ENCODE data around the gene VMO1. TPM values are rescaled to one million over a fixed set of nuclear protein-coding genes. Genes with fewer than 3 reads are reported as not detected.

VMO1 gene
- total RNA-seq, 1 donor from 2014 or later: 0.51 TPM

DNA sequence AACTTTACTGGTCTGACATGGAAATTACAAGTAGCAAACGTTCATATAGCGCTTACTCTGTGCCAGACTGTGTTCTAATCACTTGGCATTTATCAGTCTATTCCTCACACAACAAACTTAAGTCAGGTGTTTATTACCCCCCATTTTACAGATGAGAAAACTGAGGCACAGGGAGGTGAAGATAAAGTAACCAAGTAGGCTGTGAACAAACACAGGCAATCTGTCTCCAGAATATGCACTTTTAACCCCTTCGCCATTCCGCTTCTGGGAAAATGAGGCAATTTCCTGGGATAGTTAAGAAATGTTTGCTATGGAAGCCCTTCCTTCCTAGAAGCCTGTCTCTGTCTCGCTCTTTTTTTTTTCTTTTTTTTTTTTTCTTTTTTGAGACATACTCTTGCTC, 34.2 kb downstream of the VMO1 start:
- DNase-seq: peak; percentile 50

DNA sequence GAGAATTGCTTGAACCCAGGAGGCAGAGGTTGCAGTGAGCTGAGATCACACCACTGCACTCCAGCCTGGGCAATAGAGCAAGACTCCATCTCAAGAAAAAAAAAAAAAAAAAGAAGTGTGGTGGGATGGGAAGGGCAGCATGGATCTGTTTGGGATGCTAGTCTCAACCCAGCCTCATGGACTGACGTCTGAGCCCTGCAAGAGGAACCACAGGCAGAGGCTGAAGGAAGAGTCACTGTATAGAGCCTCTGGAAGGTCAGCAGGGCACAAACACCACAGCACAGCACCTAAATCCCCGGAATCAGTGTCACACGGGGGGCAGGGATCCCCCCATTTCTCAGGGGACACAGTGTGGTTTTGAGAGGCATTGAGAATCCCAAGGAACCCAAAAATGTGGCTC, 35.6 kb downstream of the VMO1 start:
- no peak for DNase-seq

DNA sequence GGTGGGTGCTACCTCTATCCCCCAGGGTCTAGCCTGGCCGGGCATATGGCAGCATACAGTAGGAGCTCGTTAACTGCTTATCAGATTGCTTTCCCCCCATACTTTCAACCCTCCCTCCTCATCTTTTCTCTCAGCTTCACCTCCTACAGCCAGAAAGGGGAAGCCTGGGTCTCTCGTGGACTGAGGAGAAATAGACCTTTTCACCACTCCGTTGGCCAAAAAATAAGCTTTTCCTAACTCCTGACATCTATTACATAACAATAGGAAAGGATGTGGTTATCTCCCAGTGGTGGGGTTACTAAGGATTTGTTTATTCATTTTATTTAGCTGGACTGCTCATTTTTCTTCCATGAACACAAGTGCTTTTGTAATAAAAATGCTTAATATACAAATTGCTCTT, 37.5 kb downstream of the VMO1 start:
- DNase-seq: no peak

DNA sequence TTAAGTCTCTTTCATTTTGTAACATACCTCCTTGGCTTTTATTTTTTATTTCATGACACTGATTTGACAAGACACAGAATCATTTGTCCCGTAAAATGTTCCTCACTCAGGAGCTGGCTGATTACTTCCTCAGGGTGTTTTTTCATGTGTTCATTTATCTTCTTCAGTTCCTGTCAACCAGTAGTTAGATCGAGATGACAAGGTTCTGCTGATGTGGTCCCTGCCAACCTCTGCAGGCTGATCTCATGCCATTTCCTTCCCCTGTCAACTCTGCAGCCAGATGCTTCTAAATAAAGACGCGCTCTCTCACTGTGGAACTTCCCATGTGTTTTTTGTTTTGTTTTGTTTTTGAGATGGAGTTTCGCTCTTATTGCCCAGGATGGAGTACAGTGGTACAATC, 38.3 kb downstream of the VMO1 start:
- peak; percentile 64 for DNase-seq

DNA sequence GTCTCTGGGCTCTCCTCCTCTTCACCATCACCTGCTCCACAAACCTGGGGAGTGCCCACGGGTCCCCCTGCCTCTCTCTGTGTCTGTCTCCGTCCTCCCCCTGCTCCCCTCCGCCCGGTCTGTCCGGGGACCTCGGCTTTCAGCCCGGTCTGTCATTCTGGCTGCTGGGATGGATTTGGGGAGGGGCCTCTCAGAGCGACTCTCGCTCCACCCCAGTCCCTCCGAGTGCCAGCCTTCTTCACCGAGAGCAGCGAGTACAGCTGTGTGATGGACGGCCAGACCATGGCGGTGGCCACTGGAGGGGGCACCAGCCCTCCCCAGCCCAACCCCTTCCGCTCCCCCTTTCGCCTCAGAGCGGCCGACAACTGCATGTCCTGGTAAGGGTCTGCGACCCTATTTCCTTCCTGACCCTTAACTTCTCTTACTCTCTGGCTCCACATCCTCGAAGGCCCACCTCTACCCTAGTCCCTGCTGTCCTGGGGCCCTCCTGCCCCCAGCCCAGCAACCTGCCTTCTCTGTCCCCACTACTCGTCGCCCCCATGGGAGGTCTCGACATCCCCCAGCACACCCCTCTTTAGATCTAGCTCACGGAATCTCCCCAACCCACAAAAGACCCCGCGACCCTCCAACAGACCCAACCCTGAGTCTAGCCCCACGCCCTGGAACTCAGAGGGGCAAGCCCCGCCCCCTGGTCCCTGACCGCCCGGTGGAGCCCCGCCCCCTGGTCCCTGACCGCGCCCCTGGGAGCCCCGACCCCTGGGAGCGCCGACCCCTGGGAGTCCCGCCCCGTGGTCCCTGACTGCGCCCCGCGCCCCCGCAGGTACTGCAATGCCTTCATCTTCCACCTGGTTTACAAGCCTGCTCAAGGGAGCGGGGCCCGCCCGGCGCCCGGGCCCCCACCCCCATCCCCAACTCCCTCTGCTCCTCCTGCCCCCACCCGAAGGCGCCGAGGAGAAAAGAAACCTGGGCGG, 40.9 kb downstream of the VMO1 start:
- no peak for DNase-seq

DNA sequence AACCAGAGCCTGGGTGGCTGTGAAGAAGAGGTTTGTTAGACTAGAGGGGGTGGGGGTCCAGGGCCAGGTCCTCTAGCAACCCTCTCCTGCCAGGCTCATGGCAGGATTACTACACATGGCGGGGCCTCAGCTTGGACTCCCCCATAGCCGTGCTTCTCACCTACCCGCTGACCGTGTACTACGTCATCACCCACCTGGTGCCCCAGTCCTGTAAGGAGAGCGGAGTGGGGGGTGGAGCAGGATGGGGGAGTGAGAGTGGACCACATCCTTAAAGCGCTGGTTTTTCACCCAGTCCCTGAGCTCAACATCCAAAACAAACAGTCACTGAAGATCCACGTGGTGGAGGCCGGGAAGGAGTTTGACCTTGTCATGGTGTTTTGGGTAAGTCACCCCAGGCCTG, 42.3 kb downstream of the VMO1 start:
- no peak for DNase-seq

DNA sequence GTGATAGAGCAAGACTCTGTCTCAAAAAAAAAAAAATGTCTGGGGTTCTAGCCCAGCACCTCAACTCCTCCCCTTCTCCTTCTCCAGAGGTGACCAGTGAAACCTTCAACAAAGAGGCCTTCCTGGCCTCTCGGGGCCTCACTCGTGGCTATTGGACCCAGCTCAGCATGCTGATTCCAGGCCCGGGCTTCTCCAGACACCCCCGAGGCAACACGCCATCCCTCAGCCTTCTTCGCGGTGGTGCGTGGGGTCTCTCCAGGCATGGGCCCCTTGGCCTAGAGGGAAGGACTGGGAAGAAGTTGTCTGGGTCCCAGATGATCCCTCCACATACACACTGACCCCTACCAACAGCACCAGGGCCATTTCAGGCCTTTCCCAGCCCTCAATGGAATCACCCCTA, 42.9 kb downstream of the VMO1 start:
- DNase-seq: no peak

DNA sequence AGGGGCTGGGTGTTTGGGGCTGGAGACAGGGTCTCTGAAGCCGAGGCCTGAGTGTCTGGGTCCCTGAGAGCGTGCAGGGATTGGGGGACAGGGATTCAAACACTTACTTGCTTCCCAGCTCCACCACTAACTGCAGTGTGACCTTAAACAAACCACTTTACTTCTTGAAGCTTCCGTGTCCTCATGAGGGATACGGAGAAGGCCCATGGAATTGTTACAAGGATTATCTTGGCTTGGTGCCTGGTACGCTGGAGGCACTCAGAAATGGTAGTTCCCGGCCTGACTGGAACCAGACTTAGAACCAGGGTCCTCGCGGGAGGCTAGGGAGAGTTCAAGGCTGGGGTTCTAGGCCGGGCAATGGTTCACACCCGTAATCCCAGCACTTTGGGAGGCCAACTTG, 43.5 kb downstream of the VMO1 start:
- peak; percentile 32 for DNase-seq

DNA sequence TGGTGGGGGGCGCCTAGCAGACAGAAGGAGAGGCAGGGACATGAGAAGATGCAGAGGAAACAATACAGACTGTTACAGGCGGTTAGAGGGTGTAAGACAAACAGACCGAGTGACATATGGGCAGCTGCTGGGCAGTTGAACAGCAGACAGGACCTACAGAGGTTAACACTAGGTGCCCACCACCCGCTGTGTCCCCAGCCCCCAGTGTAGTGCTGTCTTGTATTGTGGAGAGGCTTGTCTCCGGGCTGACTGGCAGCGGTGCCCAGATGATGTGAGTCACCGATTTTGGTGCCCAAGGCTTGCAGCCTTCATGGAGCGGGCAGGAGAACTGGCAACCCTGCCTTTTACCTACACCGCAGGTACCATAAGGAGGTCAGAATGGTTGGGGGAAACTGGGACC, 44.0 kb downstream of the VMO1 start:
- DNase-seq: no peak

DNA sequence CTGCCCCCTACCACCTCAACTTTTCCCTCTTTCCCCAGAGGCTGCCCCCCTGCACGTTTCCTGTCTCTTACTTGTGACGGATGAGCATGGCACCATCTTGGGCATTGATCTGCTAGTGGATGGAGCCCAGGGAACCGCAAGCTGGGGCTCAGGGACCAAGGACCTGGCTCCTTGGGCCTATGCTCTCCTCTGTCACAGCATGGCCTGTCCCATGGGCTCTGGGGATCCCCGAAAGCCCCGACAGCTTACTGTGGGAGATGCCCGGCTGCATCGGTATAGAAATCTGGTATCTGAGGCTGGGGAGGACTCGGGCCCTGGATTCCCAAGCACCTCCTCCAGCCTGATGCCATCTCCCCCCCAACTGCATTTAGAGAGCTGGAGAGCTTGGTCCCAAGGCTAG, 44.6 kb downstream of the VMO1 start:
- DNase-seq: no peak

DNA sequence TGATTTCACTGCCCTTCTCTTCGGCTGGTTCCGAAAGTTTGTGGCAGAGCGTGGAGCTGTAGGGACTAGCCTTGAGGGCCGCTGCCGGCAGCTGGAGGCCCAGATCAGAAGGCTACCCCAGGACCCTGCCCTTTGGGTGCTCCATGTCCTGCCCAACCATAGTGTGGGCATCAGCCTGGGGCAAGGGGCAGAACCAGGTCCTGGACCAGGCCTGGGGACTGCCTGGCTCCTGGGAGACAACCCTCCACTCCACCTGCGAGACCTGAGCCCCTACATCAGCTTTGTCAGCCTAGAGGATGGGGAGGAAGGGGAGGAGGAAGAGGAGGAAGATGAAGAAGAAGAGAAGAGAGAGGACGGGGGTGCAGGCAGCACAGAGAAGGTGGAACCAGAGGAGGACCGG, 45.6 kb downstream of the VMO1 start:
- no peak for DNase-seq

DNA sequence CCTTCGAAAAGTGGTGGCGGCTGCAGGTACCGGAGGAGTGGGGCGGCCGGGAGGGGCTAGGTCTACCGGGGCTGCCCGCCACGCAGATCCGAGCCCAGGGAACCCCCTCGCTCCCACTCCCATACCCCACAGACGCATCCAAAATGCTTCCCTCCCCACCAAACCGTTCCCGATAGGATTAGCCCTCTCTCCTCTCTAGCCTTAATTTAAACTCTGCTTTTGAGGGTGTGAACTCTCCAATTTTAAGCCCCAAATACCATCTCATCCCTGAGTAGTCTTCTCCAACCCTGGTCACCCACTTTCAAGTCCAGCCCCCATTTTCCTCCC, 46.2 kb downstream of the VMO1 start:
- no peak for DNase-seq

DNA sequence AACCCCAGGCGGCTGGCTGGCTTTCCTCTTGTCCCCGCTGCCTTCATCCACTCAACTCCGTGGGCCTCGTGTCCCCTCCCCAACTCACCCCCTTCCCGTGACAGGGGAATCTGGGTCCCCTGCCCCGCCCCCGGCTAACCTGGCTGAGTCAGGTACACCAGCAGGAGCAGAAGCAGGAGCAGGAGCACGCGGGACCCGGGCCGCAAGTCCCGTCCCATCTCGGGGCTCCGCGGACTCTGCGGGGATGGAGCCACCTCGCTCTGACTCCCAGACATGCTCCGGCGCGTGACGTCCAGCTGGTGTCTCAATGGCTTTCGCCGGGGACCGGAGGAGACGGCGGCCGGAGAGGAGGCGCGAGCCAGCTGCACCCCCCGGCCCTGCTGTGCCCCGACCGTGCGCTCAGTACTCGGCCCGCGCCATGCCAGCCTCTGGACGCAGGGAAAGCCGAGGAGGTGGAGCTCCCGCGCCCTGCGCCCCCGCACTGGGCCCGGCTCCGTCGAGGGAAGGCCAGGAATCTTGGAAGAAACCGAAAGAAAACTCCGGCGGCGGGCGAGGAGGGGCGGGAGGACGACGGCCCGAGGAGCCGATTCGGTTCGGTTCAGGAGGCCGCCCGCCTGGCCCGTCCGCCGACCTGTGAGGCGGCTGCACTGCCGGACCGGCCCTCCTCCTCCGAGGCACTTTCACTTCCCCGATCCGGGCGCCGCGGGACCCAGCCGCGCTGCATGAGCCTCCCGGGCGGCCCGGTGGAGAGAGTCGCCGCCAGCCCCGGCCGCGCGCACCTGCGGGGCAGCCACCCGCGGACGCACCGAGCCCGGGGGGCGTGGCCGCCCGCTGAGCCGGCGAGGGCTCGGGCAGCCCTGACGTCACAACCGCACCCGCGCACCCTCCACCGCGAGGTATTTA, 46.8 kb downstream of the VMO1 start, which contains the start of the genes CXCL16 and ZMYND15:
Gene CXCL16, minus strand, starts transcription at position 807 of the 903 bp plus-strand sequence. Its CDS starts 589 bp downstream, at position 218.
Gene ZMYND15, plus strand, starts transcription at position 712 of the 903 bp plus-strand sequence. CDS start 716 bp downstream, outside the sequence.
- peak; percentile 55 for DNase-seq

DNA sequence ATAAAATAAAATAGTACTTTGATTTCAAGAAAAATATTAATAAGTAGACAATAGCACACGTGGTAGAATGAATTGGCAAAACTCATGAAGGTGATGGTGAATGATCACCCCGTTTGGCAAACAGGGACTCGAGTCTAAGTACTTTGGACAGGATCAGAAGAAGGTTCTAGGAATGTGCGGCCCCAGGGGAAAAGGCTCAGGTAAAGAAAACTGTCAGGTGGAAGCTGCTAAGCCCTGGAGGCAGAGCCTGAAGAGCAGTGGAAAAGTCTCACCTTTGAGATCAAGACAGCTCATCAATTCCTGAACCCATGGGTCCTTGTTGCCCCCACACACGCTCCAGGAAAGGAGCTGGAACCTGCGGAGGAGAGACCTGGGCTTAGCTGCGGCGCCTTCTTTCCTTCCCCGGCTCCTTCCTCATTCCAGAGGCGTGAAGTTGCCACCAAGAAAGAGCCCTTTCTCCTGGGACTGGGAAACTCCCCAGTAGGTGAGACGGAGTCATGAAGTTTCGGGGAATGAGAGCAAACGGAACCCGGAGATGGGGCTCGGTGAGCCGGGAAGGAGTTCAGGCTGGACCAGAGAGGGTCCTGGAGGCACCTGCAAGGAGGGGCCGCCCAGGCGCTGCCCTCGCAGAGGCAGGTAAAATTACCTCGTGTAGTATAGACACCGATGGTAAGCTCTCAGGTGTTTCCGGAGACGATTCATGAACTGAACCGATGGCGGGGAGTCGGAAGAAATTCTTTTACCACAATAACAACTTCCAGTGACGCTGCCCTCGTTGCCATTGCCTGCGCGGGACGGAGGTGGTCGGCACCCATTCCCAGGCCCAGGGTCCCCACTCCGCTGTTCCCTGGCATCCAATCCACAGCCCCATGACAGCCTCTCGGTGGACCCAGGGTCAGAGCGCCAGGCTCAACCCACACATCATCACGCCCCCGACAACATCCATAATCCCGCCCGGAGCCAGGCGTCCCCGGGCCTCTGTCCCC, 47.7 kb downstream of the VMO1 start:
- no peak for DNase-seq

DNA sequence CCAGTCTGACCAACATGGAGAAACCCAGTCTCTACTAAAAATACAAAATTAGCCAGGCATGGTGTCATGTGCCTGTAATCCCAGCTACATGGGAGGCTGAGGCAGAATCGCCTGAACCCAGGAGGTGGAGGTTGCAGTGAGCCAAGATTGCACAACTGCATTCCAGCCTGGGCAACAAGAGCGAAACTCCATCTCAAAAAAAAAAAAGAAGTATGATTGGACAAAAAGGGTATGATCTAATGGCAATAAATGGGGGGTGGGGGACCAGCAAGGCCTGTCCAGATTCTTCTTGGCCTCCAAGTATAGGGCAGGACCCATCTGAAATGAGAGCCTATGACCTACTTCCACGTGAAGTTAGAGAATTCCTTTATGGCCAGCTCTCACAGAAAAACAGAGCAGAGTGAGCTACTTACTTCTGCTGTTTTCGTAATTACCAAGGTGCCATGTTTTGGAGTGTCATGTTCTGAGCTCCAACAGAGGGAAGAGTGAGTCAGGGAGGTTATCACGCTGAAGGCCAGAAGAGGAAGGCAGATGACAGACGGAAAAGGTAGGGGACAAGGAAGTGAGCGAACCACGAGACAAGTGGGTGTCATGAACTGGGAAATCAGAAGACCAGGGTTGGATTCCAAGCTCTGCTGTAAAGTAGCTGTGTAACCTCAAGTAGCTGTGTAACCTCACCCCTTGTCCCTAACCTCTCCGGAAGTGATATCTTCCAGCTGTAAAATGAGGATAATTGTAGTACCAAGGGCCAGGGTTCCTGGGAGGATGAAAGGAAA, 50.1 kb downstream of the VMO1 start:
- DNase-seq: peak; percentile 53

Other genes with a start within 250 kb of the VMO1 start
- 32.2 and 52.0 TPM in 2 replicates for gene MYBBP1A, start 231.0 kb downstream of the VMO1 start, total RNA-seq
- gene GGT6, start 225.8 kb downstream of the VMO1 start, total RNA-seq: not detected in 2 replicates
- under 0.01 TPM in 1 of 2 replicates, not detected in the other for gene SMTNL2, start 201.8 kb downstream of the VMO1 start, total RNA-seq
- gene ALOX15, start 144.7 kb downstream of the VMO1 start, total RNA-seq: not detected in 2 replicates
- 33.5 and 64.0 TPM in 2 replicates for gene PELP1, start 82.2 kb downstream of the VMO1 start, total RNA-seq
- gene ARRB2, start 75.7 kb downstream of the VMO1 start, total RNA-seq: 6.6 and 9.6 TPM in 2 replicates
- gene MED11, start 54.9 kb downstream of the VMO1 start, total RNA-seq: 12.1 TPM in 2 replicates
- 0.05 TPM in 1 of 2 replicates, not detected in the other for gene ZMYND15, start 46.5 kb downstream of the VMO1 start, total RNA-seq
- 1.5 and 2.2 TPM in 2 replicates for gene CXCL16, start 46.4 kb downstream of the VMO1 start, total RNA-seq
- not detected in 2 replicates for gene TM4SF5, start 14.5 kb downstream of the VMO1 start, total RNA-seq
- gene GLTPD2, start 2.6 kb upstream of the VMO1 start, total RNA-seq: not detected in 2 replicates
- 157 and 202 TPM in 2 replicates for gene PSMB6, start 9.8 kb upstream of the VMO1 start, total RNA-seq
- 35.1 and 47.2 TPM in 2 replicates for gene PLD2, start 20.8 kb upstream of the VMO1 start, total RNA-seq
- 44.9 and 58.2 TPM in 2 replicates for gene MINK1, start 47.0 kb upstream of the VMO1 start, total RNA-seq
- gene C17orf107, start 113.2 kb upstream of the VMO1 start, total RNA-seq: 0.68 and 1.1 TPM in 2 replicates
- 0.85 and 3.6 TPM in 2 replicates for gene CHRNE, start 116.7 kb upstream of the VMO1 start, total RNA-seq
- gene GP1BA, start 145.9 kb upstream of the VMO1 start, total RNA-seq: not detected in 2 replicates
- 59.2 and 67.8 TPM in 2 replicates for gene SLC25A11, start 153.7 kb upstream of the VMO1 start, total RNA-seq
- gene RNF167, start 153.9 kb upstream of the VMO1 start, total RNA-seq: 13.6 and 23.7 TPM in 2 replicates
- 298 and 729 TPM in 2 replicates for gene PFN1, start 162.2 kb upstream of the VMO1 start, total RNA-seq
- gene ENO3, start 164.8 kb upstream of the VMO1 start, total RNA-seq: 3.3 and 7.0 TPM in 2 replicates
- 57.5 and 64.1 TPM in 2 replicates for gene SPAG7, start 181.5 kb upstream of the VMO1 start, total RNA-seq
- 4.9 and 11.4 TPM in 2 replicates for gene CAMTA2, start 201.3 kb upstream of the VMO1 start, total RNA-seq
- gene INCA1, start 211.2 kb upstream of the VMO1 start, total RNA-seq: 0.33 and 0.34 TPM in 2 replicates
- 105 and 189 TPM in 2 replicates for gene KIF1C, start 211.6 kb upstream of the VMO1 start, total RNA-seq
- 0.17 and 0.47 TPM in 2 replicates for gene SLC52A1, start 249.1 kb upstream of the VMO1 start, total RNA-seq